ENCODE data around the gene TRIM60.
A peak's percentile ranks its signal among the peaks of the same experiment; 100 is the strongest.

- TF ChIP-seq CTCF (IDR thresholded peaks at IDR 0.05) (peak in 1 of 7 experiments; percentile 11), POLR2A (IDR thresholded peaks at IDR 0.05) (no peak)
These were observed 34.5 kb upstream of the TRIM60 start for GRCh38 chr4:164997324-164997723.
